KMS-11 (cell line): ENCODE results near the gene DHX34.
"Not testable (repeated sequence)": the region's sequence is repeated elsewhere in the genome, so short reads cannot be mapped to it uniquely, and the experiment has no call there.

Source experiments
- H2AFZ ChIP-seq: fragments of 200-600 bp; sonication (generic); 2 replicates; pipeline ENCODE4 v1.6.1; 2016; ENCODE audit warnings: antibody characterized with exemption, mixed run types, low read depth
- H3K27ac ChIP-seq: fragments of 200-600 bp; sonication (generic); 2 replicates; pipeline ENCODE4 v1.6.1; 2016; ENCODE audit warnings: mild to moderate bottlenecking, mixed run types
- H3K27me3 ChIP-seq: fragments of 200-600 bp; sonication (generic); 2 replicates; pipeline ENCODE4 v1.6.1; 2017; ENCODE audit warnings: mild to moderate bottlenecking, low read depth, mixed run types, moderate library complexity; ENCODE audit not compliant: insufficient read depth
- H3K36me3 ChIP-seq: fragments of 200-600 bp; sonication (generic); 2 replicates; pipeline ENCODE4 v1.6.1; 2017; ENCODE audit warnings: mild to moderate bottlenecking, mixed run types; ENCODE audit not compliant: insufficient read depth
- H3K4me1 ChIP-seq: fragments of 200-600 bp; sonication (generic); 2 replicates; pipeline ENCODE4 v1.6.1; 2016; ENCODE audit warnings: mild to moderate bottlenecking, low read depth, mixed run types; ENCODE audit not compliant: poor library complexity, severe bottlenecking
- H3K4me2 ChIP-seq: fragments of 200-600 bp; sonication (generic); 2 replicates; pipeline ENCODE4 v1.7.0; 2016; ENCODE audit warnings: mild to moderate bottlenecking, mixed run types
- H3K4me3 ChIP-seq: fragments of 200-600 bp; sonication (generic); IDR thresholded peaks from 2 replicates; pipeline ENCODE4 v1.6.1; 2017; ENCODE audit warnings: low read depth, low read length, mixed read lengths; ENCODE audit not compliant: insufficient read depth
- H3K79me2 ChIP-seq: fragments of 200-600 bp; sonication (generic); 2 replicates; pipeline ENCODE4 v1.6.1; 2016; ENCODE audit warnings: low read depth, mixed run types; ENCODE audit not compliant: insufficient read depth
- H3K9ac ChIP-seq: fragments of 200-600 bp; sonication (generic); 2 replicates; pipeline ENCODE4 v1.6.1; 2016; ENCODE audit warnings: mild to moderate bottlenecking, mixed run types
- H4K20me1 ChIP-seq: fragments of 200-600 bp; sonication (generic); 2 replicates; pipeline ENCODE4 v1.6.1; 2016; ENCODE audit warnings: mild to moderate bottlenecking, mixed run types; ENCODE audit not compliant: insufficient read depth
- TF ChIP-seq, protein P1 (sequence below): fragments of 200-600 bp; sonication (generic); conservative IDR thresholded peaks from 2 replicates; pipeline ENCODE4 v1.6.1; 2017; ENCODE audit warnings: low read depth, mild to moderate bottlenecking, antibody characterized with exemption, low read length, moderate library complexity, mixed read lengths

DHX34 gene

DNA sequence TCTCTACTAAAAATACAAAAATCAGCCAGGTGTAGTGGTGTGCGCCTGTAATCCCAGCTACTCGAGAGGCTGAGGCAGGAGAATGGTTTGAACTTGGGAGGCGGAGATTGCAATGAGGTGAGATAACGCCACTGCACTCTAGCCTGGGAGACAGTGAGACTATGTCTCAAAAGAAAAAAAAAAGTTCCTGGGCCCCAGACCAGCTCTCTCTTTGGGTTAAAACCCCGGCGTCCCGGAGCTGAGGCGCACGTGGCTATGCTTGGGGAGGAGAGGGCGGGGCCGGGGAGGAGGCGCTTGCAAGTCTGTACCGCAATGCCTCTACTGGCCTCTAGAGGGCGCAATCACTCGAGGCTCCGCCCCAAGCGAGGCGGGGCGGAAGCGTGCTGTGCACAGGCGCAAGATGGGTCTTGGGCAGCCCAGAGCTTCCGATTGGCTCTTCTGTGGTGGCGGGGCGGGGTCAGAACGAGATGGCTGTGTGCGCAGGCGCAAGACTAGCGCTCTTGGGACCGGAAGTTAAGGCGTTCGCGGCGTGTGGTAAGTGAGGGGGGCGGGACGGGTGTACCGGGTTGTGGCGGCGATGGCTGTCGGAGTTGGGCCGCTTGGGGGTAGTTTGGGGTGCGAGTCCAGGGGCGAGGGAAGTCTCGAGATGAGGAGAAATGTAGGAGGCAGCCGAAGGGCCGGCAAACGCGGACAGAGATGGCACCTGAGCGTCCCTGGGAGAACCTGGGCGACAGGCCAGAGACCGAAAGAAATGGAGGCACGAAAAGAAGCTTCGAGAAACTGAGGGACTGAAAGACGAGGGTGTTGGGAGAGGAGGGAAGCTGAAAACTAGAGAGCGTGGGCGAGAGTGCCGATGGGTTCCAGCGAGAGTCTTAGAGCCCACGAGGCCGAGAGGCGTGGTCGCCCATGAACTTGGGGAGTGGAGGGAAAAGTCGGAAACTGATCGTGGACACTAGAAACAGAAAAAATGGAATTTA lies at the start of gene DHX34:
Gene DHX34, plus strand, starts transcription at position 497 of the 977 bp plus-strand sequence. CDS start 3,716 bp downstream, outside the sequence.
- no peak within 1 kb of the TSS for H3K27ac ChIP-seq
- H4K20me1 ChIP-seq = no peaks in the 10 kb centered on the region
- TF ChIP-seq, protein P1, sequence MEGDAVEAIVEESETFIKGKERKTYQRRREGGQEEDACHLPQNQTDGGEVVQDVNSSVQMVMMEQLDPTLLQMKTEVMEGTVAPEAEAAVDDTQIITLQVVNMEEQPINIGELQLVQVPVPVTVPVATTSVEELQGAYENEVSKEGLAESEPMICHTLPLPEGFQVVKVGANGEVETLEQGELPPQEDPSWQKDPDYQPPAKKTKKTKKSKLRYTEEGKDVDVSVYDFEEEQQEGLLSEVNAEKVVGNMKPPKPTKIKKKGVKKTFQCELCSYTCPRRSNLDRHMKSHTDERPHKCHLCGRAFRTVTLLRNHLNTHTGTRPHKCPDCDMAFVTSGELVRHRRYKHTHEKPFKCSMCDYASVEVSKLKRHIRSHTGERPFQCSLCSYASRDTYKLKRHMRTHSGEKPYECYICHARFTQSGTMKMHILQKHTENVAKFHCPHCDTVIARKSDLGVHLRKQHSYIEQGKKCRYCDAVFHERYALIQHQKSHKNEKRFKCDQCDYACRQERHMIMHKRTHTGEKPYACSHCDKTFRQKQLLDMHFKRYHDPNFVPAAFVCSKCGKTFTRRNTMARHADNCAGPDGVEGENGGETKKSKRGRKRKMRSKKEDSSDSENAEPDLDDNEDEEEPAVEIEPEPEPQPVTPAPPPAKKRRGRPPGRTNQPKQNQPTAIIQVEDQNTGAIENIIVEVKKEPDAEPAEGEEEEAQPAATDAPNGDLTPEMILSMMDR = peak; percentile 97
- peaks cover 3% of the 10 kb centered on the region; the same call in 1 of the 2 replicates for H3K36me3 ChIP-seq
- peaks cover 20% of the 10 kb centered on the region; the same call in 1 of the 2 replicates for H3K79me2 ChIP-seq
- peaks cover 4% of the 10 kb centered on the region; the same call in 1 of the 2 replicates for H3K27me3 ChIP-seq
- H3K4me1 ChIP-seq = peaks cover 17% of the 10 kb centered on the region
- H2AFZ ChIP-seq = peak within 1 kb of the TSS; percentile 84
- H3K9ac ChIP-seq = peak within 1 kb of the TSS; percentile 64
- peak within 1 kb of the TSS; percentile 66 for H3K4me3 ChIP-seq
- H3K4me2 ChIP-seq = peak within 1 kb of the TSS; percentile 77

DNA sequence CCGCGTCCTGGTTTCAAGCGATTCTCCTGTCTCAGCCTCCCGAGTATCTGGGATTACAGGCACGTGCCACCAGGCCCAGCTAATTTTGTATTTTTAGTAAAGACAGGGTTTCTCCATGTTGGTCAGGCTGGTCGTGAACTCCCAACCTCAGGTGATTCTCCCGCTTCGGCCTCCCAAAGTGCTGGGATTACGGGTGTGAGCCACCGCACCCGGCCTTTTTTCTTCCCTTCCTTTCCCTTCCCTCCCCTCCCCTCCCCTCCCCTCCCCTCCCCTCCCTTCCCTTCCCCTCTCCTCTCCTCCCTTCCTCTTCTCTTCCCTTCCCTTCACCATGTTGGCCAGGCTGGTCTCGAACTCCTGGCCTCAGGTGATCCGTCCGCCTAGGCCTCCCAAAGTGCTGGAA lies 48.2 kb upstream of the DHX34 start:
- not testable (repeated sequence) for H3K4me3 ChIP-seq, H3K4me2 ChIP-seq, H2AFZ ChIP-seq, H4K20me1 ChIP-seq, H3K9ac ChIP-seq, H3K27me3 ChIP-seq, H3K27ac ChIP-seq, H3K36me3 ChIP-seq, H3K79me2 ChIP-seq
- H3K4me1 ChIP-seq = peaks cover 31% of the 10 kb centered on the region

DNA sequence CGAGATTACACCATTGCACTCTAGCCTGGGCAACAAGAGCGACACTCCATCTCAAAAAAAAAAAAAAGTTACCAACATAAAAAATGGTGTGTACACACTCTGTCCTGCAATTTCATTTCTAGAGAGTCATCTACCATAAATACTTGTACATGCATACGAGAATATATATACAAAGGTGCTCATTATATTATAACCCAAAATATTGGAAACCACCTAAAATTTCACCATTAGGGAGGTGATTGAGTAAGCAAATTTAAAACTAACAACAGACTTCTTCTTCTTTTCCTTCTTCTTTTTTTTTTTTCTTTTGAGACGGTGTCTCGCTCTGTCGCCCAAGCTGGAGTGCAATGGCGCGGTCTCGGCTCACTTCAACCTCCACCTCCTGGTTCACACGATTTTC lies 46.9 kb upstream of the DHX34 start:
- no peak overlapping the region for H3K4me3 ChIP-seq
- H3K4me2 ChIP-seq = 0 out of 2 replicates have a peak overlapping the region, but pooled peaks have one; percentile 3
- H3K79me2 ChIP-seq = no peaks in the 10 kb centered on the region
- H3K36me3 ChIP-seq = no peaks in the 10 kb centered on the region
- H4K20me1 ChIP-seq = no peaks in the 10 kb centered on the region
- peaks cover 10% of the 10 kb centered on the region; the same call in 1 of the 2 replicates for H3K27me3 ChIP-seq
- H2AFZ ChIP-seq = no peak overlapping the region
- H3K27ac ChIP-seq = no peak overlapping the region
- TF ChIP-seq, protein P1 = no peak
- no peak overlapping the region for H3K9ac ChIP-seq
- H3K4me1 ChIP-seq = peaks cover 31% of the 10 kb centered on the region

- Histone ChIP-seq H3K27ac (no peak overlapping the region), H2AFZ (no peak overlapping the region), H3K4me1 (peaks cover 31% of the 10 kb centered on the region), H3K9ac (no peak overlapping the region), H4K20me1 (no peaks in the 10 kb centered on the region), H3K79me2 (no peaks in the 10 kb centered on the region), H3K27me3 (peaks cover 24% of the 10 kb centered on the region), H3K4me2 (no peak overlapping the region), H3K4me3 (no peak overlapping the region), H3K36me3 (no peaks in the 10 kb centered on the region)
- TF ChIP-seq, protein P1 = no peak
Observed at GRCh38 chr19:47303966-47304365, 45.1 kb upstream of the DHX34 start.
